Measurements from ENCODE around the gene TMEM132D.

The TMEM132D gene

DNA sequence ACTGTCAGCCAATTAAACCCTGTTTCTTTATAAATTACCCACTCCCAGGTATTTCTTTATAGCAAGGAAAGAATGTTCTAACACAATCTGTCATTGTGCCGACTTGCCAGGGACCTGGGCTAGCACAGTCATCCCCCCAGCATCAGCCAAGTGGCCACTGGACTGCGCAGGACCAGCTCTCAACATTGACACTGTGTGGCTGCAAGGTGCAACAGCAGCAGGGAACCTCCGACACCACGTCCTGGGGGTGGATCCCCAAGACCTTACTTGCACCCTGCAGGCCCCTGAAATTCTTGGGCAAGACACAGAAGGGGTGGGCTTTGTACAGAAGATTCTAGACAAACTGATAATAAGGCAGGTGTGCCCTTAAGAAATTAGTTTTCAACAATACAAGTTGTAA lies 741.0 kb downstream of the TMEM132D start:
- Histone ChIP-seq H3K4me2 (ENCODE audit: low read length) (no peak overlapping the region), H4K20me1 (ENCODE audit: insufficient read depth, low read length) (no peaks in the 10 kb centered on the region), H3K9me2 (ENCODE audit: low read depth, low read length) (no peaks in the 10 kb centered on the region), H3K9me3 (ENCODE audit: low read length) (no peaks in the 10 kb centered on the region), H3K4me1 (ENCODE audit: insufficient read depth, low read length, severe bottlenecking) (no peaks in the 10 kb centered on the region), H2AFZ (ENCODE audit: low read length) (no peak overlapping the region), H3K27ac (ENCODE audit: low read depth, low read length, poor library complexity, severe bottlenecking) (no peak overlapping the region), H3K27me3 (ENCODE audit: insufficient read depth, low read length) (no peaks in the 10 kb centered on the region), H3K79me2 (ENCODE audit: insufficient read depth, low read length) (no peaks in the 10 kb centered on the region), H3K36me3 (ENCODE audit: insufficient read depth, low read length) (no peaks in the 10 kb centered on the region), H3K4me3 (ENCODE audit: low read depth, low read length, poor library complexity, severe bottlenecking) (no peak overlapping the region), H3K9ac (ENCODE audit: low read length) (no peak overlapping the region), H3F3A (ENCODE audit: insufficient read depth, low read length) (no peaks in the 10 kb centered on the region)
- TF ChIP-seq EZH2 (IDR thresholded peaks at IDR 0.05; ENCODE audit: borderline replicate concordance, low read length): no peak

- Histone ChIP-seq H3K4me3 (ENCODE audit: low read depth, low read length, poor library complexity, severe bottlenecking) (no peak overlapping the region), H3K36me3 (ENCODE audit: insufficient read depth, low read length) (no peaks in the 10 kb centered on the region), H3K9me2 (ENCODE audit: low read depth, low read length) (no peaks in the 10 kb centered on the region), H2AFZ (ENCODE audit: low read length) (no peak overlapping the region), H3K79me2 (ENCODE audit: insufficient read depth, low read length) (no peaks in the 10 kb centered on the region), H3K4me1 (ENCODE audit: insufficient read depth, low read length, severe bottlenecking) (no peaks in the 10 kb centered on the region), H3K4me2 (ENCODE audit: low read length) (no peak overlapping the region), H3F3A (ENCODE audit: insufficient read depth, low read length) (no peaks in the 10 kb centered on the region), H3K9me3 (ENCODE audit: low read length) (no peaks in the 10 kb centered on the region), H4K20me1 (ENCODE audit: insufficient read depth, low read length) (no peaks in the 10 kb centered on the region), H3K27me3 (ENCODE audit: insufficient read depth, low read length) (no peaks in the 10 kb centered on the region), H3K27ac (ENCODE audit: low read depth, low read length, poor library complexity, severe bottlenecking) (no peak overlapping the region), H3K9ac (ENCODE audit: low read length) (no peak overlapping the region)
- TF ChIP-seq, protein P1, sequence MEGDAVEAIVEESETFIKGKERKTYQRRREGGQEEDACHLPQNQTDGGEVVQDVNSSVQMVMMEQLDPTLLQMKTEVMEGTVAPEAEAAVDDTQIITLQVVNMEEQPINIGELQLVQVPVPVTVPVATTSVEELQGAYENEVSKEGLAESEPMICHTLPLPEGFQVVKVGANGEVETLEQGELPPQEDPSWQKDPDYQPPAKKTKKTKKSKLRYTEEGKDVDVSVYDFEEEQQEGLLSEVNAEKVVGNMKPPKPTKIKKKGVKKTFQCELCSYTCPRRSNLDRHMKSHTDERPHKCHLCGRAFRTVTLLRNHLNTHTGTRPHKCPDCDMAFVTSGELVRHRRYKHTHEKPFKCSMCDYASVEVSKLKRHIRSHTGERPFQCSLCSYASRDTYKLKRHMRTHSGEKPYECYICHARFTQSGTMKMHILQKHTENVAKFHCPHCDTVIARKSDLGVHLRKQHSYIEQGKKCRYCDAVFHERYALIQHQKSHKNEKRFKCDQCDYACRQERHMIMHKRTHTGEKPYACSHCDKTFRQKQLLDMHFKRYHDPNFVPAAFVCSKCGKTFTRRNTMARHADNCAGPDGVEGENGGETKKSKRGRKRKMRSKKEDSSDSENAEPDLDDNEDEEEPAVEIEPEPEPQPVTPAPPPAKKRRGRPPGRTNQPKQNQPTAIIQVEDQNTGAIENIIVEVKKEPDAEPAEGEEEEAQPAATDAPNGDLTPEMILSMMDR (IDR thresholded peaks at IDR 0.05; ENCODE audit: low read length): no peak
- TF ChIP-seq EZH2 (IDR thresholded peaks at IDR 0.05; ENCODE audit: borderline replicate concordance, low read length): no peak
Observed at GRCh38 chr12:129161511-129161910, 742.3 kb downstream of the TMEM132D start.

DNA sequence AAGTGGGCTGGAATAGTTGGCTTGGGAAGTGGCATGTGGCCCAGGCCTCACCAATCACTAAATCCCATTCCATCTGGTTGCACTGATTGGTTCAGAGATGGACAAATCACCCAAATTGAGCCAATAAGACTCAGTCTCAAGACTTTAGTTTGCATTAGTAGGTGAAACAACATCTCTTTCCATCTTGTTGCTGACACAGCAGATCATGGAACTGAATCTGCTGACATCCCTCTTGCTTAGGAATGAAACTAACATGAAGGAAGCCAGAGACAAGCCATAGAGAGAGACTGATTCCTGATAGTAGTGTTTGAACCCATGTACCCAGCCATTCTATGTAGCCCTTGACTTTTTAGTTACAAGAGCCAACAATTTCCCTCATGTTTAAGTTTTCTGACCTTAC lies 743.5 kb downstream of the TMEM132D start:
- H4K20me1 ChIP-seq (ENCODE audit: insufficient read depth, low read length): no peaks in the 10 kb centered on the region
- no peaks in the 10 kb centered on the region for H3K9me3 ChIP-seq (ENCODE audit: low read length)
- H3K36me3 ChIP-seq (ENCODE audit: insufficient read depth, low read length): no peaks in the 10 kb centered on the region
- no peaks in the 10 kb centered on the region for H3K27me3 ChIP-seq (ENCODE audit: insufficient read depth, low read length)
- H3K27ac ChIP-seq (ENCODE audit: low read depth, low read length, poor library complexity, severe bottlenecking): no peak overlapping the region
- H2AFZ ChIP-seq (ENCODE audit: low read length): no peak overlapping the region
- H3K79me2 ChIP-seq (ENCODE audit: insufficient read depth, low read length): no peaks in the 10 kb centered on the region
- H3K4me3 ChIP-seq (ENCODE audit: low read depth, low read length, poor library complexity, severe bottlenecking): no peak overlapping the region
- no peaks in the 10 kb centered on the region for H3K9me2 ChIP-seq (ENCODE audit: low read depth, low read length)
- H3K4me1 ChIP-seq (ENCODE audit: insufficient read depth, low read length, severe bottlenecking): no peaks in the 10 kb centered on the region
- no peak overlapping the region for H3K9ac ChIP-seq (ENCODE audit: low read length)
- H3F3A ChIP-seq (ENCODE audit: insufficient read depth, low read length): no peaks in the 10 kb centered on the region
- TF ChIP-seq, protein P1 (IDR thresholded peaks at IDR 0.05; ENCODE audit: low read length): no peak
- TF ChIP-seq EZH2 (IDR thresholded peaks at IDR 0.05; ENCODE audit: borderline replicate concordance, low read length): no peak
- H3K4me2 ChIP-seq (ENCODE audit: low read length): no peak overlapping the region

- H3K27ac ChIP-seq (ENCODE audit: low read depth, low read length, poor library complexity, severe bottlenecking): no peak overlapping the region
- no peak overlapping the region for H3K4me2 ChIP-seq (ENCODE audit: low read length)
- H4K20me1 ChIP-seq (ENCODE audit: insufficient read depth, low read length): no peaks in the 10 kb centered on the region
- no peak overlapping the region for H3K4me3 ChIP-seq (ENCODE audit: low read depth, low read length, poor library complexity, severe bottlenecking)
- H3K4me1 ChIP-seq (ENCODE audit: insufficient read depth, low read length, severe bottlenecking): no peaks in the 10 kb centered on the region
- no peaks in the 10 kb centered on the region for H3K36me3 ChIP-seq (ENCODE audit: insufficient read depth, low read length)
- no peak overlapping the region for H3K9ac ChIP-seq (ENCODE audit: low read length)
- no peaks in the 10 kb centered on the region for H3K9me3 ChIP-seq (ENCODE audit: low read length)
- no peak for TF ChIP-seq EZH2 (IDR thresholded peaks at IDR 0.05; ENCODE audit: borderline replicate concordance, low read length)
- TF ChIP-seq, protein P1 (IDR thresholded peaks at IDR 0.05; ENCODE audit: low read length): no peak
- no peaks in the 10 kb centered on the region for H3K9me2 ChIP-seq (ENCODE audit: low read depth, low read length)
- H3K79me2 ChIP-seq (ENCODE audit: insufficient read depth, low read length): no peaks in the 10 kb centered on the region
- H2AFZ ChIP-seq (ENCODE audit: low read length): no peak overlapping the region
- H3F3A ChIP-seq (ENCODE audit: insufficient read depth, low read length): no peaks in the 10 kb centered on the region
- H3K27me3 ChIP-seq (ENCODE audit: insufficient read depth, low read length): no peaks in the 10 kb centered on the region
Observed at GRCh38 chr12:129152351-129153104, 751.3 kb downstream of the TMEM132D start.
